Measurements from ENCODE around the gene TMEM184A. TPM values are rescaled to one million over a fixed set of nuclear protein-coding genes. Genes with fewer than 3 reads are reported as not detected.

Gene TMEM184A
- total and polyA plus RNA-seq, 2 of the 4 experiments (the other 2 are of a cell fraction): 0.36 to 1.9 TPM

- H4K8ac ChIP-seq (ENCODE audit: low read depth in 2 of 2, low read length in 2 of 2): no peak overlapping the region
- BruUV-seq (replicated peaks): no TSS peak
- in situ Hi-C loops (cut with MboI; ENCODE audit: low sequenced_read_pairs) (no loop called here), intact Hi-C loops (cut with micrococcal nuclease) (no loop called here), dilution Hi-C loops (cut with HindIII; ENCODE audit: low sequenced_read_pairs, unreplicated experiment) (no loop called here)
- DNase-seq (no peak), ATAC-seq (ENCODE audit: low read depth) (no peak)
- ChIA-PET POLR2A (ENCODE audit: unreplicated experiment) (no interaction called here), CTCF (no interaction called here)
- no peak overlapping the region for H2AK5ac ChIP-seq (ENCODE audit: low read depth, low read length)
- no peaks in the 10 kb centered on the region for H3K36me3 ChIP-seq (ENCODE audit: control insufficient read depth, insufficient read depth, low read length)
- H3K9me1 ChIP-seq (ENCODE audit: insufficient read depth, low read length): no peaks in the 10 kb centered on the region
- no peak overlapping the region for H2BK15ac ChIP-seq (ENCODE audit: low read depth, low read length)
- no peaks in the 10 kb centered on the region for H3K4me1 ChIP-seq (ENCODE audit: control insufficient read depth, insufficient read depth, low read length)
- H2AK9ac ChIP-seq (replicated peaks; ENCODE audit: low read depth, low read length, poor library complexity): peak overlapping the region; percentile 50
- no peak overlapping the region for H3K23ac ChIP-seq (ENCODE audit: low read depth, low read length)
- no peaks in the 10 kb centered on the region for H3K79me1 ChIP-seq (ENCODE audit: low read depth in 1 of 2, low read length in 2 of 2)
- TF ChIP-seq, protein P1, sequence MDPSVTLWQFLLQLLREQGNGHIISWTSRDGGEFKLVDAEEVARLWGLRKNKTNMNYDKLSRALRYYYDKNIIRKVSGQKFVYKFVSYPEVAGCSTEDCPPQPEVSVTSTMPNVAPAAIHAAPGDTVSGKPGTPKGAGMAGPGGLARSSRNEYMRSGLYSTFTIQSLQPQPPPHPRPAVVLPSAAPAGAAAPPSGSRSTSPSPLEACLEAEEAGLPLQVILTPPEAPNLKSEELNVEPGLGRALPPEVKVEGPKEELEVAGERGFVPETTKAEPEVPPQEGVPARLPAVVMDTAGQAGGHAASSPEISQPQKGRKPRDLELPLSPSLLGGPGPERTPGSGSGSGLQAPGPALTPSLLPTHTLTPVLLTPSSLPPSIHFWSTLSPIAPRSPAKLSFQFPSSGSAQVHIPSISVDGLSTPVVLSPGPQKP (IDR thresholded peaks at IDR 0.05; ENCODE audit: borderline replicate concordance, low read depth, low read length): no peak
- peak; percentile 22; the same call in 1 of the 2 replicates for TF ChIP-seq CTCF (conservative IDR thresholded peaks at IDR 0.05; ENCODE audit: low read depth, low read length)
- H3K9me3 ChIP-seq (ENCODE audit: control insufficient read depth, insufficient read depth, low read length): peaks cover 10% of the 10 kb centered on the region
- H3K4ac ChIP-seq (ENCODE audit: low read depth, low read length): no peak overlapping the region
- no peak overlapping the region for H3K56ac ChIP-seq (ENCODE audit: extremely low read depth, insufficient read depth, low read length)
- no peak overlapping the region for H3K9ac ChIP-seq (ENCODE audit: low read depth, low read length)
- no peak overlapping the region for H3K14ac ChIP-seq (replicated peaks; ENCODE audit: low read depth, low read length)
- H3K18ac ChIP-seq (ENCODE audit: low read depth, low read length): no peak overlapping the region
- no peak overlapping the region for H2BK5ac ChIP-seq (ENCODE audit: low read depth, low read length, poor library complexity, severe bottlenecking)
- H3K4me2 ChIP-seq (ENCODE audit: low read depth, low read length): no peak overlapping the region
- no peaks in the 10 kb centered on the region for H4K20me1 ChIP-seq (ENCODE audit: insufficient read depth, low read length)
- no peak overlapping the region for H2BK120ac ChIP-seq (ENCODE audit: low read depth, low read length)
- no peak overlapping the region for H2AFZ ChIP-seq (replicated peaks; ENCODE audit: low read length, poor library complexity)
- H2BK20ac ChIP-seq (ENCODE audit: low read depth, low read length): no peak overlapping the region
- no peak overlapping the region for H4K91ac ChIP-seq (ENCODE audit: insufficient read depth, low read depth, low read length)
- no peak overlapping the region for H4K5ac ChIP-seq (ENCODE audit: low read depth, low read length)
- H3K27ac ChIP-seq (ENCODE audit: insufficient read depth, low read length): no peak overlapping the region
- no peak overlapping the region for H3K4me3 ChIP-seq (ENCODE audit: insufficient read depth, low read depth, low read length)
- 67% methylated on average over 17 of the region's 19 CpGs; no CpG with 5 or more reads in 1 of the 2 experiments for WGBS, 2 experiments (ENCODE audit: extremely low coverage in 2 of 2, insufficient read length in 1 of 2)
- H3K27me3 ChIP-seq (ENCODE audit: control insufficient read depth, insufficient read depth, low read length): peaks cover 65% of the 10 kb centered on the region
Observed at GRCh38 chr7:1593091-1593866, 37.3 kb upstream of the TMEM184A start.
